Mesendoderm (in vitro differentiated cells): Measurements from ENCODE around the gene BMPR1B.
A peak's percentile ranks its signal among the peaks of the same experiment; 100 is the strongest.

Source experiments
- DNase-seq: peaks from one replicate; pipeline ENCODE4 v3.0.0; 2013
- H2AK5ac ChIP-seq: 2 replicates; pipeline ENCODE4 v1.6.1; 2013; ENCODE audit warnings: low read length, inconsistent platforms
- H2BK120ac ChIP-seq: 2 replicates; pipeline ENCODE4 v1.6.1; 2013; ENCODE audit warnings: low read depth, mild to moderate bottlenecking, low read length, moderate library complexity, mixed read lengths
- H2BK15ac ChIP-seq: replicated peaks from 2 replicates; pipeline ENCODE4 v1.6.1; 2013; ENCODE audit warnings: low read depth, mild to moderate bottlenecking, moderate library complexity
- H2BK5ac ChIP-seq: 2 replicates; pipeline ENCODE4 v1.6.1; 2013; ENCODE audit warnings: low read length, inconsistent platforms
- H3K18ac ChIP-seq: 2 replicates; pipeline ENCODE4 v1.6.1; 2013; ENCODE audit warnings: mild to moderate bottlenecking, low read length, mixed read lengths
- H3K23ac ChIP-seq: one replicate; pipeline ENCODE4 v1.6.1; 2013; ENCODE audit warnings: low read length
- H3K27ac ChIP-seq: 2 replicates; pipeline ENCODE4 v1.5.1; 2013; ENCODE audit warnings: low read depth, mild to moderate bottlenecking, inconsistent platforms, low read length, moderate library complexity
- H3K27me3 ChIP-seq: 2 replicates; pipeline ENCODE4 v1.6.1; 2013; ENCODE audit warnings: low read length, control low read depth, mild to moderate bottlenecking, inconsistent platforms; ENCODE audit not compliant: insufficient read depth, poor library complexity
- H3K36me3 ChIP-seq: 2 replicates; pipeline ENCODE4 v1.6.1; 2013; ENCODE audit warnings: low read length, inconsistent platforms; ENCODE audit not compliant: control insufficient read depth, insufficient read depth
- H3K4ac ChIP-seq: one replicate; pipeline ENCODE4 v1.6.1; 2013; ENCODE audit warnings: low read depth, mild to moderate bottlenecking, low read length, moderate library complexity
- H3K4me1 ChIP-seq: 2 replicates; pipeline ENCODE4 v1.6.1; 2013; ENCODE audit warnings: low read depth, low read length, inconsistent platforms; ENCODE audit not compliant: control insufficient read depth
- H3K4me2 ChIP-seq: 2 replicates; pipeline ENCODE4 v1.6.1; 2013; ENCODE audit warnings: low read length
- H3K4me3 ChIP-seq: 2 replicates; pipeline ENCODE4 v1.5.1; 2013; ENCODE audit warnings: mild to moderate bottlenecking, low read length
- H3K56ac ChIP-seq: one replicate; pipeline ENCODE4 v1.6.1; 2013; ENCODE audit warnings: low read length
- H3K79me1 ChIP-seq: 2 replicates; pipeline ENCODE4 v1.6.1; 2013; ENCODE audit warnings: low read length, inconsistent platforms
- H3K79me2 ChIP-seq: 2 replicates; pipeline ENCODE4 v1.6.1; 2013; ENCODE audit warnings: mild to moderate bottlenecking, low read length; ENCODE audit not compliant: control insufficient read depth, insufficient read depth
- H3K9ac ChIP-seq: 2 replicates; pipeline ENCODE4 v1.6.1; 2013; ENCODE audit warnings: low read length, inconsistent platforms
- H4K5ac ChIP-seq: one replicate; pipeline ENCODE4 v1.6.1; 2013; ENCODE audit warnings: low read length
- H4K8ac ChIP-seq: one replicate; pipeline ENCODE4 v1.6.1; 2013; ENCODE audit warnings: low read depth, mild to moderate bottlenecking, control low read depth, low read length, moderate library complexity
- WGBS: extraction: QIAGEN DNeasy Blood & Tissue Kit; methylation state at CpG from one replicate; pipeline ENCODE4 v1.1.7; 2013; ENCODE audit warnings: low lambda C conversion rate, missing lambda C conversion rate; ENCODE audit not compliant: insufficient coverage; ENCODE audit errors: extremely low coverage; 5-methylcytosine and 5-hydroxymethylcytosine counted together

Gene BMPR1B

GRCh38 chr4:94934201-94934600 lies 176.4 kb downstream of the BMPR1B start:
- no peak overlapping the region for H3K18ac ChIP-seq
- H3K27me3 ChIP-seq: no peaks in the 10 kb centered on the region
- WGBS: no CpG with 5 or more reads among the region's 5 CpGs

DNA sequence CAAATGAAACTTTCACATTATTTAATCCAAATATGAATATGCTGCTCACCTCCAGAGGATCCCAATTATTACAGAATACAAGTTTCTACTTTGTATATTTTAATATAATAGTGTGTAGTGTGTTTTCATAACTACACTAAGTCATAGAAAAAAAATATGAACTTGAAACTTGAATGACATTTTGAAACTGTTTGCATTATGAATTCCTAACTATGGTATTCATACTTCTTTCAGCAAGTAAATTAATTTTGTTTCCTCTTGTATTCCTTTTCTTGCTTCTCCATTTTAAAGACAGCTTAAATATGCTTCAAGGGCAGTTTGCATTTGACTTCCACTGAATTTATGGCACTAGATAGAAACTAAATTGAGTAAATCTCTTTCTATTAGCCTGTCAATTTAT lies 177.1 kb downstream of the BMPR1B start:
- Histone ChIP-seq H3K27me3 (no peaks in the 10 kb centered on the region), H3K4me3 (no peak overlapping the region), H3K4ac (no peak overlapping the region)

More at GRCh38 chr4:94934201-94934600, 176.4 kb downstream of the BMPR1B start:
- no peak overlapping the region for H4K5ac ChIP-seq
- H3K9ac ChIP-seq: no peak overlapping the region
- H2BK15ac ChIP-seq: no peak overlapping the region
- H3K27ac ChIP-seq: no peak overlapping the region
- no peak overlapping the region for H2BK5ac ChIP-seq
- H3K4me2 ChIP-seq: no peak overlapping the region
- H3K79me1 ChIP-seq: no peaks in the 10 kb centered on the region
- H4K8ac ChIP-seq: no peak overlapping the region
- H3K4me3 ChIP-seq: no peak overlapping the region
- no peak for DNase-seq
- no peak overlapping the region for H3K23ac ChIP-seq
- no peaks in the 10 kb centered on the region for H3K79me2 ChIP-seq
- H3K4ac ChIP-seq: no peak overlapping the region
- H3K4me1 ChIP-seq: peaks cover 7% of the 10 kb centered on the region
- no peaks in the 10 kb centered on the region for H3K36me3 ChIP-seq
- no peak overlapping the region for H3K56ac ChIP-seq
- H2BK120ac ChIP-seq: no peak overlapping the region
- H2AK5ac ChIP-seq: no peak overlapping the region

GRCh38 chr4:94936854-94937253 lies 179.1 kb downstream of the BMPR1B start:
- Histone ChIP-seq H3K9ac (no peak overlapping the region), H2BK15ac (no peak overlapping the region), H3K23ac (no peak overlapping the region), H3K27ac (no peak overlapping the region), H3K4me2 (no peak overlapping the region), H3K79me2 (no peaks in the 10 kb centered on the region), H4K5ac (no peak overlapping the region), H2AK5ac (no peak overlapping the region), H3K79me1 (no peaks in the 10 kb centered on the region), H3K4me3 (no peak overlapping the region), H3K36me3 (no peaks in the 10 kb centered on the region), H3K27me3 (no peaks in the 10 kb centered on the region), H3K4me1 (peaks cover 2% of the 10 kb centered on the region), H3K18ac (no peak overlapping the region), H2BK120ac (no peak overlapping the region), H4K8ac (no peak overlapping the region), H2BK5ac (no peak overlapping the region), H3K56ac (no peak overlapping the region), H3K4ac (no peak overlapping the region)
- no CpG with 5 or more reads among the region's 4 CpGs for WGBS
- DNase-seq: no peak

More for the DNA sequence above, 177.1 kb downstream of the BMPR1B start:
- Histone ChIP-seq H3K4me1 (peaks cover 2% of the 10 kb centered on the region), H4K5ac (no peak overlapping the region), H3K18ac (no peak overlapping the region), H3K23ac (no peak overlapping the region), H3K56ac (no peak overlapping the region), H2BK5ac (no peak overlapping the region), H3K9ac (no peak overlapping the region), H4K8ac (no peak overlapping the region), H3K79me1 (no peaks in the 10 kb centered on the region), H3K4me2 (no peak overlapping the region), H3K36me3 (no peaks in the 10 kb centered on the region), H3K79me2 (no peaks in the 10 kb centered on the region), H2AK5ac (no peak overlapping the region), H2BK15ac (no peak overlapping the region), H3K27ac (no peak overlapping the region), H2BK120ac (no peak overlapping the region)
- DNase-seq: no peak

- no peak overlapping the region for H2AK5ac ChIP-seq
- H3K27me3 ChIP-seq: no peaks in the 10 kb centered on the region
These were observed 182.2 kb downstream of the BMPR1B start for GRCh38 chr4:94939791-94940519.

DNA sequence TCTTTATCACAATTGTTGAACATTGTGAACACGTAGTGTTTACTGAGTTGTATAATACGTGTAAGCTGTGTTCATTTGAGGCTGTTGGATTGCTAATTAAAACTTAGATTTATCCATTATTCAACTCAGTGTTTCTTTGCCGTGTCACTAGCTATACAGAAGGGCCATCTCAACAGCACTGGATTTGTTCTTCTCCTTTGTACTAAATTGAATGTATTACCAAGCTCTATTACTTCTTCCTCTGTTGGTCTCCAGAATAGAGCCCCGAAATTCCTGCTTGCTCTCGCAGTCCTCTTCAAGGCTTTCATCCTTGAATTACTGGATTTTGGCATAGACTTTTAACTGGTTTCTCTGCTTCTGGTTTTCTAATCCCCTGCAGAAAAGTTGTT lies 182.8 kb downstream of the BMPR1B start:
- Histone ChIP-seq H4K8ac (no peak overlapping the region), H2BK120ac (peak overlapping the region; percentile 45), H3K4me3 (no peak overlapping the region), H3K4me1 (no peaks in the 10 kb centered on the region), H4K5ac (no peak overlapping the region), H3K27me3 (no peaks in the 10 kb centered on the region), H3K18ac (no peak overlapping the region), H3K27ac (no peak overlapping the region), H3K79me2 (no peaks in the 10 kb centered on the region), H2BK5ac (no peak overlapping the region), H3K4me2 (no peak overlapping the region), H3K4ac (no peak overlapping the region), H2BK15ac (no peak overlapping the region), H2AK5ac (no peak overlapping the region), H3K79me1 (no peaks in the 10 kb centered on the region), H3K56ac (no peak overlapping the region), H3K36me3 (no peaks in the 10 kb centered on the region), H3K23ac (no peak overlapping the region), H3K9ac (no peak overlapping the region)
- no CpG with 5 or more reads among the region's 5 CpGs for WGBS
- DNase-seq: no peak

More at GRCh38 chr4:94939791-94940519, 182.2 kb downstream of the BMPR1B start:
- no peak overlapping the region for H3K9ac ChIP-seq
- no CpG with 5 or more reads among the region's 2 CpGs for WGBS
- H3K18ac ChIP-seq: no peak overlapping the region
- no peak for DNase-seq
- H2BK15ac ChIP-seq: no peak overlapping the region
- no peaks in the 10 kb centered on the region for H3K79me2 ChIP-seq
- H3K27ac ChIP-seq: no peak overlapping the region
- no peak overlapping the region for H4K8ac ChIP-seq
- H2BK120ac ChIP-seq: no peak overlapping the region
- H3K56ac ChIP-seq: no peak overlapping the region
- no peak overlapping the region for H3K23ac ChIP-seq
- no peaks in the 10 kb centered on the region for H3K4me1 ChIP-seq
- no peak overlapping the region for H2BK5ac ChIP-seq
- no peak overlapping the region for H3K4me2 ChIP-seq
- no peak overlapping the region for H3K4me3 ChIP-seq
- H3K36me3 ChIP-seq: no peaks in the 10 kb centered on the region
- H4K5ac ChIP-seq: no peak overlapping the region
- no peak overlapping the region for H3K4ac ChIP-seq
- H3K79me1 ChIP-seq: no peaks in the 10 kb centered on the region

DNA sequence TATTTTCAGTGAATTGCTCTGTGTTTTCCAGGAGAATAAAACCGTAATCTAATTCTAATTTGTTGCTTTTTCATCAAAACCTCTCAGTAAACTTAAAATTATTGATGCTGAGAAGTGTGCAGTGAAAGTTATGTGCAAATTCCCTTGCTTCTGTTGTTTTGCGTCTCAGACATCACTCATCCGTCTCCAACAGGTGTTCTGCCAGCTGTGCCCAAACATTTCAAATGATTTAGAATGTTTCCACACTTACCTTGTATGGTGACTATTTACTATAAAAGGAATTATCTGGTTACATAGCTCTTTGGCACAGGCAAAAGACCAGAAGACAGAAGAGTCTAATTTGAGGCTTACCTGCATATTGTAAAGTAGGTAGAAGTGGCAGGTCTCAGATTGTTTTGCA lies 184.0 kb downstream of the BMPR1B start:
- H3K4ac ChIP-seq: no peak overlapping the region

More for the DNA sequence above, 184.0 kb downstream of the BMPR1B start:
- no peaks in the 10 kb centered on the region for H3K79me2 ChIP-seq
- no peak overlapping the region for H4K5ac ChIP-seq
- no peaks in the 10 kb centered on the region for H3K79me1 ChIP-seq
- WGBS: no CpG with 5 or more reads among the region's 3 CpGs
- no peak overlapping the region for H3K4me2 ChIP-seq
- H2BK5ac ChIP-seq: no peak overlapping the region
- no peak overlapping the region for H2BK120ac ChIP-seq
- H3K9ac ChIP-seq: no peak overlapping the region
- DNase-seq: no peak
- no peak overlapping the region for H3K18ac ChIP-seq
- H3K27ac ChIP-seq: no peak overlapping the region
- H3K36me3 ChIP-seq: no peaks in the 10 kb centered on the region
- no peak overlapping the region for H3K4me3 ChIP-seq
- H4K8ac ChIP-seq: no peak overlapping the region
- H3K27me3 ChIP-seq: no peaks in the 10 kb centered on the region
- H2AK5ac ChIP-seq: no peak overlapping the region
- no peaks in the 10 kb centered on the region for H3K4me1 ChIP-seq
- no peak overlapping the region for H3K56ac ChIP-seq
- H2BK15ac ChIP-seq: no peak overlapping the region
- no peak overlapping the region for H3K23ac ChIP-seq
